Suprapubic skin (tissue), 3 donors: ENCODE measurements around the gene CADM3.

Experiments used
- POLR2AphosphoS5 ChIP-seq, 3 donors: sonication (generic); formaldehyde crosslinking; IDR thresholded peaks; one replicate each; pipeline ENCODE4 v1.6.1; 2017; ENCODE audit warnings: antibody characterized with exemption in 3 of 3
- TF ChIP-seq, protein P1 (sequence below), 2 donors: fragments of 200-600 bp in 1 of 2; fragments of 450-650 bp in 1 of 2; sonication (generic) in 1 of 2; IDR thresholded peaks; one replicate each; pipeline ENCODE4 v1.5.1; 2016 to 2019; ENCODE audit warnings: antibody characterized with exemption in 2 of 2, mild to moderate bottlenecking in 1 of 2, moderate library complexity in 1 of 2

DNA sequence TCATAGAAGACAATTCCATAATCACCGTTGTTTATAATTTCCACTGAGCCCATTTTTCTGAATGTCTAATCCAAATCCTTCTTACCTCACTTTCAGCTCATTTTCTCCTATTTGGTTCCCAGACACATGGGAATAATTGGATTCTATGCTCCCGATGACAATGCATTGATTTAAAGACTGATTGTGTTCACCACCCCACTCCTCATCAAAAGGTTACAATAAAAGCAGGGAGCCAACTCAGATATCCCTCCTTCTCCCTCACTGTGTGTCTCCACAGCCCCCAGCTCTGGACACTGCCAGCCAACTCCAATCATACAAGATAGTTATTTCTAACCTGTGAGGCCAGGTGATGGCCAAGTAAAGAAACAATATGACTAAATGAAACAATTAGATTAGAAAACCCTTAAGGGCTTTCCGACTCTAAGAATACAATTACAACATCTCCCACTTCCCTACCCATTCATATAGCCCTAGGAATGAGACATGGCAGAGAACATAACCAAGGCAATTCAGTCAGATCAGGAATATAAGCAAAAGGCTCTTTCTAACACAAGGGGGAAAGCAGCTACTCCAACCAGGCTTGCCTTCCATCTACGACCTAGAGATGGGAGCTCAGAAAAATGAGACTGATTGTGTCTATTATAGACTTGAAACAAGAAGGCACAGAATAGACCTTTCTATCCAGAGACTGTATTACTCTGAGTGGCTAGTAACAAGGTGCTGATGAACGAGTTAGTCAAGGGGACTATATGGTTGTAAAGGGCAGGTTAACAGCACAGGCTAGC lies 28.5 kb upstream of the CADM3 start:
- TF ChIP-seq, protein P1, sequence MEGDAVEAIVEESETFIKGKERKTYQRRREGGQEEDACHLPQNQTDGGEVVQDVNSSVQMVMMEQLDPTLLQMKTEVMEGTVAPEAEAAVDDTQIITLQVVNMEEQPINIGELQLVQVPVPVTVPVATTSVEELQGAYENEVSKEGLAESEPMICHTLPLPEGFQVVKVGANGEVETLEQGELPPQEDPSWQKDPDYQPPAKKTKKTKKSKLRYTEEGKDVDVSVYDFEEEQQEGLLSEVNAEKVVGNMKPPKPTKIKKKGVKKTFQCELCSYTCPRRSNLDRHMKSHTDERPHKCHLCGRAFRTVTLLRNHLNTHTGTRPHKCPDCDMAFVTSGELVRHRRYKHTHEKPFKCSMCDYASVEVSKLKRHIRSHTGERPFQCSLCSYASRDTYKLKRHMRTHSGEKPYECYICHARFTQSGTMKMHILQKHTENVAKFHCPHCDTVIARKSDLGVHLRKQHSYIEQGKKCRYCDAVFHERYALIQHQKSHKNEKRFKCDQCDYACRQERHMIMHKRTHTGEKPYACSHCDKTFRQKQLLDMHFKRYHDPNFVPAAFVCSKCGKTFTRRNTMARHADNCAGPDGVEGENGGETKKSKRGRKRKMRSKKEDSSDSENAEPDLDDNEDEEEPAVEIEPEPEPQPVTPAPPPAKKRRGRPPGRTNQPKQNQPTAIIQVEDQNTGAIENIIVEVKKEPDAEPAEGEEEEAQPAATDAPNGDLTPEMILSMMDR (IDR thresholded peaks at IDR 0.05): no peak
- TF ChIP-seq POLR2AphosphoS5 (IDR thresholded peaks at IDR 0.05): no peak
